NCI-H187 (cell line): ENCODE data around the gene WNT5A.

Experiments used
- DNase-seq, 2 experiments: peaks; one replicate each; lab custom pipeline; 2025; lab: John Stamatoyannopoulos, UW

The WNT5A gene

GRCh38 chr3:55486857-55487380, at the start of gene WNT5A:
WNT5A (minus strand) TSS chr3:55487306; CDS start chr3:55486985, 321 bp downstream.
- DNase-seq, result no peak

- no peak for DNase-seq
Measured at GRCh38 chr3:55534876-55535275, 47.8 kb upstream of the WNT5A start.

GRCh38 chr3:55532806-55533205, 45.7 kb upstream of the WNT5A start:
- DNase-seq, result no peak

GRCh38 chr3:55531321-55531720, 44.2 kb upstream of the WNT5A start:
- no peak for DNase-seq

- no peak for DNase-seq
Measured at GRCh38 chr3:55527361-55527760, 40.3 kb upstream of the WNT5A start.

GRCh38 chr3:55526332-55527030, 39.4 kb upstream of the WNT5A start:
- DNase-seq, result no peak

GRCh38 chr3:55525436-55525835, 38.3 kb upstream of the WNT5A start:
- no peak for DNase-seq

GRCh38 chr3:55524565-55525244, 37.6 kb upstream of the WNT5A start:
- no peak for DNase-seq

GRCh38 chr3:55523471-55523870, 36.4 kb upstream of the WNT5A start:
- no peak for DNase-seq

GRCh38 chr3:55521738-55522421, 34.8 kb upstream of the WNT5A start:
- DNase-seq, result no peak

- DNase-seq, result no peak
Measured at GRCh38 chr3:55521064-55521737, 34.1 kb upstream of the WNT5A start.

- DNase-seq, result no peak
Measured at GRCh38 chr3:55519019-55519418, 31.9 kb upstream of the WNT5A start.

GRCh38 chr3:55518451-55518850, 31.3 kb upstream of the WNT5A start:
- DNase-seq, result no peak

- no peak for DNase-seq
Measured at GRCh38 chr3:55516392-55517030, 29.4 kb upstream of the WNT5A start.

- no peak for DNase-seq
Measured at GRCh38 chr3:55515550-55516246, 28.6 kb upstream of the WNT5A start.

- no peak for DNase-seq
Measured at GRCh38 chr3:55514962-55515361, 27.9 kb upstream of the WNT5A start.

- no peak for DNase-seq
Measured at GRCh38 chr3:55512571-55513343, 25.7 kb upstream of the WNT5A start.

GRCh38 chr3:55511895-55512570, 24.9 kb upstream of the WNT5A start:
- no peak for DNase-seq

GRCh38 chr3:55508335-55508734, 21.2 kb upstream of the WNT5A start:
- DNase-seq, result no peak

- no peak for DNase-seq
Measured at GRCh38 chr3:55507808-55508207, 20.7 kb upstream of the WNT5A start.
